GM18502 (cell line): ENCODE data around the gene VANGL2.

Experiments
- ATAC-seq: cut with Tn5 transposase; IDR thresholded peaks from one replicate; pipeline ENCODE4 v1.9.1; 2021; ENCODE audit warnings: mild to moderate bottlenecking; ENCODE audit not compliant: unreplicated experiment, poor library complexity

The VANGL2 gene

GRCh38 chr1:160421881-160422280 lies 21.5 kb downstream of the VANGL2 start:
- ATAC-seq = no peak

GRCh38 chr1:160423966-160424365 lies 23.6 kb downstream of the VANGL2 start:
- ATAC-seq = no peak

- ATAC-seq = no peak
Observed at GRCh38 chr1:160425847-160426246, 25.5 kb downstream of the VANGL2 start.

GRCh38 chr1:160427625-160428024 lies 27.3 kb downstream of the VANGL2 start:
- no peak for ATAC-seq

- no peak for ATAC-seq
Observed at GRCh38 chr1:160428053-160428452, 27.7 kb downstream of the VANGL2 start.

GRCh38 chr1:160428655-160429054 lies 28.3 kb downstream of the VANGL2 start:
- ATAC-seq = no peak

- no peak for ATAC-seq
Observed at GRCh38 chr1:160429125-160429561, 28.8 kb downstream of the VANGL2 start.

GRCh38 chr1:160429702-160430535 lies 29.6 kb downstream of the VANGL2 start:
- no peak for ATAC-seq

- no peak for ATAC-seq
Observed at GRCh38 chr1:160431006-160431405, 30.6 kb downstream of the VANGL2 start.

- ATAC-seq = no peak
Observed at GRCh38 chr1:160431571-160431970, 31.2 kb downstream of the VANGL2 start.

- ATAC-seq = peak; percentile 58
Observed at GRCh38 chr1:160432371-160432786, 32.0 kb downstream of the VANGL2 start.

- no peak for ATAC-seq
Observed at GRCh38 chr1:160436966-160437365, 36.6 kb downstream of the VANGL2 start.

GRCh38 chr1:160437432-160438316 lies 37.3 kb downstream of the VANGL2 start:
- ATAC-seq = peak; percentile 80

- no peak for ATAC-seq
Observed at GRCh38 chr1:160438317-160438918, 38.1 kb downstream of the VANGL2 start.

GRCh38 chr1:160438935-160439334 lies 38.6 kb downstream of the VANGL2 start:
- ATAC-seq = no peak

- ATAC-seq = no peak
Observed at GRCh38 chr1:160439718-160440117, 39.4 kb downstream of the VANGL2 start.

GRCh38 chr1:160446945-160447600 lies 46.7 kb downstream of the VANGL2 start:
- ATAC-seq = no peak

GRCh38 chr1:160449494-160449893 lies 49.1 kb downstream of the VANGL2 start:
- ATAC-seq = no peak

GRCh38 chr1:160451119-160451858 lies 50.9 kb downstream of the VANGL2 start:
- peak; percentile 53 for ATAC-seq

- ATAC-seq = peak; percentile 29
Observed at GRCh38 chr1:160451859-160452232, 51.5 kb downstream of the VANGL2 start.
